Tibial nerve (tissue), 4 donors: ENCODE results near the gene ATF7IP. TPM values are rescaled to one million over a fixed set of nuclear protein-coding genes. Genes with fewer than 3 reads are reported as not detected.

Experiments used
- DNase-seq, 2 donors: peaks; one replicate each; pipeline ENCODE4 v3.0.0-alpha.2; 2019; ENCODE audit warnings: low spot score in 2 of 2
- H3K27ac ChIP-seq, 4 donors: fragments of 200-600 bp; sonication (generic) in 3 of 4; one replicate each; pipeline ENCODE4 v1.5.1; 2017 to 2019; ENCODE audit warnings: mild to moderate bottlenecking in 1 of 4
- H3K27me3 ChIP-seq, 2 donors: fragments of 200-600 bp; sonication (generic) in 1 of 2; one replicate each; pipeline versions ENCODE4 v1.5.1 to v1.6.0; 2017 to 2019
- H3K36me3 ChIP-seq, 3 donors: fragments of 200-600 bp; sonication (generic); one replicate each; pipeline ENCODE4 v1.5.1; 2018 to 2019
- H3K4me1 ChIP-seq, 4 donors: fragments of 200-600 bp; sonication (generic) in 3 of 4; one replicate each; pipeline ENCODE4 v1.5.1; 2017 to 2019
- H3K4me3 ChIP-seq, 4 donors: fragments of 200-600 bp; sonication (generic) in 3 of 4; one replicate each; pipeline ENCODE4 v1.5.1; 2017 to 2019; ENCODE audit warnings: mild to moderate bottlenecking in 1 of 4, moderate library complexity in 1 of 4
- H3K9me3 ChIP-seq, 4 donors: fragments of 200-600 bp; sonication (generic) in 3 of 4; one replicate each; pipeline ENCODE4 v1.5.1; 2017 to 2019
- CTCF ChIP-seq, 5 experiments: fragments of 200-600 bp in 3 of 5; fragments of 450-650 bp in 2 of 5; sonication (generic) in 3 of 5; IDR thresholded peaks; one replicate each; pipeline ENCODE4 v1.5.1; 2016 to 2019; ENCODE audit warnings: antibody characterized with exemption in 5 of 5, mild to moderate bottlenecking in 3 of 5, moderate library complexity in 2 of 5
- EP300 ChIP-seq, 2 donors: sonication (generic); formaldehyde crosslinking; IDR thresholded peaks; one replicate each; pipeline ENCODE4 v1.6.1; 2017; ENCODE audit warnings: antibody characterized with exemption in 2 of 2, mild to moderate bottlenecking in 1 of 2
- POLR2A ChIP-seq, 2 donors: fragments of 450-650 bp; IDR thresholded peaks; one replicate each; pipeline ENCODE4 v1.6.1; 2017; ENCODE audit warnings: antibody characterized with exemption in 2 of 2, mild to moderate bottlenecking in 2 of 2, moderate library complexity in 2 of 2
- WGBS, 2 donors: methylation state at CpG; one replicate each; pipeline ENCODE4 v1.1.5; 2018; 5-methylcytosine and 5-hydroxymethylcytosine counted together
- total RNA-seq, 4 donors: library from RNA; depleted of rRNA; stranded (reverse); fragments of >200 nt; gene quantifications; one replicate each; pipeline ENCODE4 v1.1.0, GENCODE V29; 2016

The ATF7IP gene
- total RNA-seq, 4 donors from 2014 or later = 35.5 to 63.4 (median 48.2) TPM

GRCh38 chr12:14537088-14537487 is 171.6 kb downstream of the ATF7IP start:
- no peaks in the 10 kb centered on the region for H3K9me3 ChIP-seq
- WGBS, 2 donors = 87 to 88% methylated on average over 5 of the region's 5 CpGs
- H3K27ac ChIP-seq = no peak overlapping the region
- no peaks in the 10 kb centered on the region for H3K27me3 ChIP-seq
- TF ChIP-seq EP300 (IDR thresholded peaks at IDR 0.05) (no peak), POLR2A (IDR thresholded peaks at IDR 0.05) (no peak), CTCF (IDR thresholded peaks at IDR 0.05) (no peak)
- no peak for DNase-seq
- H3K4me1 ChIP-seq = no peaks in the 10 kb centered on the region
- H3K36me3 ChIP-seq = peaks cover 0 to 15% (median 0%) of the 10 kb centered on the region in 3 donors
- H3K4me3 ChIP-seq = no peak overlapping the region

GRCh38 chr12:14540801-14541462 is 175.4 kb downstream of the ATF7IP start:
- 68 to 73% methylated on average over 4 of the region's 4 CpGs for WGBS, 2 donors
- no peak overlapping the region for H3K27ac ChIP-seq
- no peaks in the 10 kb centered on the region for H3K4me1 ChIP-seq
- H3K4me3 ChIP-seq = no peak overlapping the region
- no peak for TF ChIP-seq EP300 (IDR thresholded peaks at IDR 0.05)
- no peak for TF ChIP-seq POLR2A (IDR thresholded peaks at IDR 0.05)
- TF ChIP-seq CTCF (IDR thresholded peaks at IDR 0.05) = no peak
- peaks cover 0 to 5% (median 0%) of the 10 kb centered on the region in 3 donors for H3K36me3 ChIP-seq
- no peaks in the 10 kb centered on the region for H3K9me3 ChIP-seq
- DNase-seq = no peak
- no peaks in the 10 kb centered on the region for H3K27me3 ChIP-seq

GRCh38 chr12:14545144-14546124 is 180.0 kb downstream of the ATF7IP start:
- 84 to 86% methylated on average over 7 of the region's 7 CpGs for WGBS, 2 donors
- no peak overlapping the region for H3K27ac ChIP-seq
- no peaks in the 10 kb centered on the region for H3K9me3 ChIP-seq
- H3K4me1 ChIP-seq = no peaks in the 10 kb centered on the region
- H3K27me3 ChIP-seq = no peaks in the 10 kb centered on the region
- H3K36me3 ChIP-seq = no peaks in the 10 kb centered on the region
- no peak for TF ChIP-seq CTCF (IDR thresholded peaks at IDR 0.05)
- no peak for TF ChIP-seq EP300 (IDR thresholded peaks at IDR 0.05)
- no peak for TF ChIP-seq POLR2A (IDR thresholded peaks at IDR 0.05)
- DNase-seq = no peak
- no peak overlapping the region for H3K4me3 ChIP-seq

GRCh38 chr12:14547571-14547970 is 182.1 kb downstream of the ATF7IP start:
- no peak overlapping the region for H3K4me3 ChIP-seq
- H3K4me1 ChIP-seq = no peaks in the 10 kb centered on the region
- 91 to 94% methylated on average over 4 of the region's 4 CpGs for WGBS, 2 donors
- H3K27ac ChIP-seq = no peak overlapping the region
- no peak for DNase-seq
- H3K27me3 ChIP-seq = no peaks in the 10 kb centered on the region
- H3K36me3 ChIP-seq = peaks cover 0 to 1% (median 0%) of the 10 kb centered on the region in 3 donors
- no peaks in the 10 kb centered on the region for H3K9me3 ChIP-seq
- no peak for TF ChIP-seq EP300 (IDR thresholded peaks at IDR 0.05)
- no peak for TF ChIP-seq POLR2A (IDR thresholded peaks at IDR 0.05)
- no peak for TF ChIP-seq CTCF (IDR thresholded peaks at IDR 0.05)

GRCh38 chr12:14548609-14549008 is 183.1 kb downstream of the ATF7IP start:
- H3K4me1 ChIP-seq = no peaks in the 10 kb centered on the region
- no peaks in the 10 kb centered on the region for H3K27me3 ChIP-seq
- WGBS, 2 donors = 87 to 88% methylated on average over 6 of the region's 6 CpGs
- H3K9me3 ChIP-seq = no peaks in the 10 kb centered on the region
- no peak overlapping the region for H3K27ac ChIP-seq
- TF ChIP-seq POLR2A (IDR thresholded peaks at IDR 0.05) (no peak), CTCF (IDR thresholded peaks at IDR 0.05) (no peak), EP300 (IDR thresholded peaks at IDR 0.05) (no peak)
- no peak overlapping the region for H3K4me3 ChIP-seq
- no peak for DNase-seq
- H3K36me3 ChIP-seq = peaks cover 0 to 4% (median 0%) of the 10 kb centered on the region in 3 donors
